GM19467 (cell line): ENCODE data around the gene HGF.

Experiments
- ATAC-seq: cut with Tn5 transposase; IDR thresholded peaks from one replicate; pipeline ENCODE4 v1.9.1; 2021; ENCODE audit warnings: mild to moderate bottlenecking, moderate library complexity; ENCODE audit not compliant: unreplicated experiment

Gene HGF

DNA sequence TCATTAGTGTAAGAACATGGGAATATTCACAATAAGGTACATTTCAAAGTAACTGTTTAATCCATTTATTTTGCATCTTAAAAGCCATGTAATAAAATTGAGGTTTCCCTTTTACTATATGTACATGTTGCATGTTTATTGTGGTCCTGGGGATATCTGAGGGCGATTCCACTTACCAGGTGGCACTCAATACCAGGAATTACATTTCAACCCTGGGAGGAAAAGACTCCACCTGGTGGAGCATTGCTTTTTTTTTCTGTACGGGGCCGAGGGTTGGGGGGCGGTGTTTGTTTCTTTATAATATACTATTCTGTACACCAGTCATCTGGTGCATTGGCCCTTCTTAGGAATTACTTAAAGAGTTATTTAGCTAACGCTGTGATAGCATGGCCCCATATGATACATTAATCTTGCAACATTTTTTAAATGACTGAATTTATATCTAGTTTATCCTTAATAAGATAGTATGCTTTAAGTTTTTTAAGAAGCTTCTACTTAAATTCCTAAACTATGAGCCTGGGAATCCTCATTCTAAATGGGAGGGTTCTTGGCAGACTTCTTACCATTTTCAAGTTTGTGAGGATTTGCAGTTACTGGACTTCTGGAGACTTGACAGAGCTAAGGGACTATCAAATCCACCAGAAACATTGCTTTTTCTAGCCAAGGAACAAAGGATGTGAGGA is 7.2 kb upstream of the HGF start:
- no peak for ATAC-seq

DNA sequence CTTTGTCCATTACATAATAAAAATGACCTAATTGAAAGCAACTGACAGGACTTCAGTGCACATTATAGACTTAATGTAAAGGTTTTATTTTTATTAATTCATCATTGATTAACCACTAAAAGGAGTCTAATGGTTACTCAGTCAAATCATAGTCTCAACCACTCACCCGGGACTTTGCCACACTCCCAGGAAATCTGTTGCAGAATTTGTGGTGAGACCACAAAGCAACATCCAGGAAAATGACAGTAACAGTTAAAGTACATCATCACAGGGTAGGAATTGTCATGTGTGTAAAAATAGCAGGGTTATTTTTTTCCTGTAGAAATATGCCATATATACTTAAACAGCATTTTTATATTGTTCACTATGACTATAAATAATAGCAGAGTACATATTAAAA is 6.3 kb upstream of the HGF start:
- no peak for ATAC-seq

DNA sequence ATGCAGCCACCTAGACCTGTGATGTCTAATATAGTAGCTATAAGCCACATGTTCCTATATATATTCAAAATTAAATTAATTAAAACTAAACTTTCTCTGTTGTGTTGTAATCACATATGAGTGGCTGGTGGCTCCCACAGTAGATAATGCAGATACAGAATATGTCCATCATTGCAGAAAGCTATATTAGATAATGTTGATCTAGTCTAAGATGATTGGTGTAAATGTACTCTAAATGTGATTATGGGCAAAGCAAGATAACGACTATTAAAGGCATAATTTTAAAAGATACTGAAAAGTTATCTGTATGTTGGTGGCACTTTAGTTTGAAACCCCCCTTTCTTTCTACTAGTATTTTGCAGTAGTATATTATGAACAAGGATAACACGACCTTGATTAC is 5.7 kb upstream of the HGF start:
- ATAC-seq, result no peak

DNA sequence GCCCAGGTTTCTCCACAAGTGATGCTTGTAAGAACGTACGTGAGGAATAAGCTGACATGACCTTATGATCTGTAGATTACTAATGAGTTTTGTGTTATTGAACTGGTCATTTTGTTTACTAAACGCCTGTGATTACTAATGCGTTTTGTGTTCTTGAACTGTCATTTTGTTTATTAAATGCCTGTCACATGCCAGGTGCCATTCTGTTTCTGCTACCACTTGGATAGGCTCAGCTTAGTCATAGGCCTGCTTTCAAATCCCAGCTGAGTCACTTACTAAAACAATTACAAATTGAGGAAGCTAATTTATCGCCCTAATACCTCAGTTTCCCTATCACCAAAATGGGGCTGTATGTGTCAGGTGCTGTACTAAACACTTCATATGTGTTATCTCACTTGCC is 4.7 kb upstream of the HGF start:
- ATAC-seq, result no peak

DNA sequence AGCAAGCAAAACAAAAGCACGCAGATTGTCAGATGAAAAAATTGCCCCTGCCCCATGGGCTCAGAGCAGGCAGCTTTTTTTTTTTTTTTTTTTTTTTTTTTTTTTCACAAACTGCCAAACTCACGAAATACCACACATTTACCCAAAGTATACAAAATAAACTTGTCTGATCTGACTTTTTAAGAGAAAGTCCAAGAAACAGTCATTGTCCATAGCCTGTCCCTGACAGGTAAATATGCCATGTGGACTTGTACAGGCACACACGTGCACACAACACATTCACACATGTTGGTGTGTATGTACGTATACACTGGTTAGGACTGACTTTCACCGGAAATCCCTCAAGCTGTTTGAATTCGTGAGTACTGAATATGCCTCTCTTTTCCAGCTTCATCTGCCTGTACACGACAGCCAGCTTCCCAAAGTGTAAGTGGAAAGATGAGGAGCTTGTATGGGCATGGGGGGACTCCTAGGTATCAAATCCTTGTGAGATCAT is 929 bp upstream of the HGF start:
- ATAC-seq, result no peak

DNA sequence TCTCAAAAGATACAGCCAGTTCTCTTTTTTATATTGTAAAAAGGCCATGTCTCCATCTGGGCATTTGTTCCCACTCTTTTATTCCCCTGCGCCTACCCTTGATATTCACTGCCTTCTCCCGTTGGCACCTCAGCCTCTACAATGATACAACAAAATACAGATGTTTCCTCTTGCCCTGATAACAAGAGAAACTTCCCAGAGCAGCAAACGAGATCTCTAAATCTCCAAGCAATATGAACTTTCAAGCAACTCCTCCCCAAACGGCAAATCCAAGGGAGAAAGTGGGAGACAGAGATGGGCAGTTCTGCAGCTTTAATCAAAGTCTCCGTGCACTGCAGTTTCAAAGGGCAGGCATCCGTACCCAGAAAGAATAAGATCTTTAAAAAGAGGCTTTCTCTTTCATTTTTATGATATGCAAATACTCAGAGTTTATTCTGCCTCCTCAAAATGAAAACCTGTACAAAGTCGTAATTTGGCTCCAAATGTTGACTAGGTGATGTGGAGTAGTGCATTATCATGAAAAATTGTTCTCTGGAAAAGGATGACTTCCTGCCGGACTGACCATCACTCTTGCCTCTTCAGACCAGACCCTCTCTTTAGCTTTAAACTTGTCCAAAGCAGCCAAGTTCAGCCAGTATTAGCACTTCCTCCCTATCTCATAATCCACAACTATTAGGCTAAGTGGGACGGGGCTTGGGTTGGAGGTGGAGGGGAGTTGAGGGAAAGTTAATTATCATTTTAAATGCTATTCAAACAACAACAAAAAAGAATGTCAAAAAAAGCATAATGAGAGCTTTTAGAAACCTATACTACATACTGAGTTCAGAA is 682 bp downstream of the HGF start:
- no peak for ATAC-seq

DNA sequence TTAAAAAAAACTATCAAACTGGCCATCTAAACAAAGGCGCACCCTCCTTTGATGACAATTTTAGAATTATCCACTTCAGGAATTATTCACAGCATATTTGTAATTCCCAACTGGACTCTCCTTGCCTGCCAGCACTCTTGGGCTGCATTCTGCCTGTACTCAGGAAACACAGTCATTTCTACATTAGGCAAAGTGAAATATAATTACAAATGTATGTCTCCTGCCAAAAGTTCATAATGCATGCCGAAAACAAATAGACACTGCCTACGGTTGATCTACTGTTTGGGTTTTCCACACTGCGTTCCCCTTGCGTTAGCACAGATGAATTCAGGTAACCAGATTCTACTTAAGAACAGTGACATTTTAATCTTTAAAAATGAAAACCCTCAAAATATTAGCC is 1.9 kb downstream of the HGF start:
- ATAC-seq, result no peak

DNA sequence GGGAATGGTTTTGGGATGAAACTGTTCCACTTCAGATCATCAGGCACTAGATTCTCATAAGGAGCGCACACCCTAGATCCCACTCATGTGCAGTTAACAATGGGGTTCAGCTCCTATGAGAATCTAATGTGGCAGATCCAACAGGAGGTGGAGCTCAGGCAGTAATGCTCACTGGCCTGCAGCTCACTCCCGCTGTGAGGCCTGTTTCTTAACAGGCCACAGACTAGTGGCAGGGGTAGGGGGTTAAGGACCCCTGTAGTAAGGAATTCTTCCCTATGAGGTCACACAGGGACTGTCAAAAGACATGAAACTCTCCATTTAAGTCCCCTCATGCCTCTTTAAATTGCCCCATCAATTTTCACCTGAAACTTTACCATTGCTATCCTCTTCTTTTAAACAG is 8.0 kb downstream of the HGF start:
- no peak for ATAC-seq

DNA sequence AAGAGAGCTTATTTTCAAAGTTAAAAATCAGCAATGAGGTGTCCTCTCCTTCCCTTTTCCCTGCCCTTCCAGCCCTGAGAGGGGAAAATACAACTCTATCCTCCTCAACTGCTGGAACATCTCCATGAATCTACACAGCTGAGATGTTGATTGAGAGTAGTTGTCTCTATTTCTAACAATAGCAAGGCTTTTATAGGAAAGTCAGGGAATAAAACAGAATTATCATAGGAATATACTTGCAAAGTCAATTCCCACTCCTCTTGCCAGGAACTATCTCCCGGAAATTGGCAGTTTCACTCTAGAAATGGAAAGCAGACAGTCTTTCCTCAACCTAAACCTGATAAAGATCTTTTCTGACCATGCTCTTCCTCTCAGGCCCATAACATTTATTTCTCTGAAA is 8.8 kb downstream of the HGF start:
- ATAC-seq, result no peak

DNA sequence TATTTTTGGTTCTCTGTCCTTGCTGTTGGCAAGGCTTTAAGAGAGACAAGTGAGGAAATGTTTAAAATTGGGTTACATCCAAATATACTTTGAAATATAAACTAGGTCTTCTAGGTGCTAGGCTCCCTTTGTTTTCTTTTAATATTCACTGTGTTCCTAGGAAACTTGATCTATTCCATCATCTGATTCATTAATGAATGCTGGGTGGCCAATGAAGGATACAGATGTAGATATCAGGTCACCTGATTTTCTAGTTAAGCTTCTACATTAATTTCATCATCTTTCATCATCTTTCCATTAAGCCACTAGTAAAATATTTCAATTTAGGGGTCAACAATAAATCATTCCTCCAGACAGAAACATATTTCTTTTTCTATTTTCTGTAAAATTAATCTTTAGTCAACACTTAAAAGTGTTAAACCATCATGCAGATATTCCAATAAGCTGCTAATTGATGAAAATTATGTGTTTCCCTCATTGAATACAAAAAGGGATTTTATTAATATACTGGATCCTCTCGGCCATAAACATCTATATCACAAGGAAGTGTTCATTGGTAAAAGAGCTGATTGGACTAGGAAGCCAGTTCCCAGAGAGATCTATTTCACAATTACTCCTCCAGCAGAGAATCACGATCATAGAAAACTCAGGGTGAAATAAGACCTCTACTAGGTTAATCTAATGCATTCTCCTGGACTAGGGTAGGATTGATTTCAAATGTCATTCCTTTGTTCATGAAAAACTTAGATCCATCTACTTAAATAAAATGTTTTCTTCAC is 14.7 kb downstream of the HGF start:
- no peak for ATAC-seq

DNA sequence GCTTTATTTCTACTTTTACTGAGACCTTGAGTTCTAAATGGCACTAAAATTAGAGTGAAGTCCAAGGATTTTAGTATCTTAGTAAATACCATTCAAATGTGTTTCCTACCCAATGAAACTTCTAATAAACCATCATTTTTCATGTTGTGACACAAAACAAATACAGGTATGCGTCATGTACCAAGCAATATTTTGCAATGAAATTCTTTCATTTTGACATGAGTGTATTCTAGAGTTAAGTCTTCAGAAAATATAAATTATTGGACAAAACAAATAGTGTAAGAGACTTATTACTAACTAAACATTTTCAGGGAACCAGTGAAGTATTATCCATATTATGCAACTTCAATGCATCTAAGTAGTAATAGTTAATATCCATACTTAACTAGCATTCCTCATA is 16.5 kb downstream of the HGF start:
- ATAC-seq, result no peak

DNA sequence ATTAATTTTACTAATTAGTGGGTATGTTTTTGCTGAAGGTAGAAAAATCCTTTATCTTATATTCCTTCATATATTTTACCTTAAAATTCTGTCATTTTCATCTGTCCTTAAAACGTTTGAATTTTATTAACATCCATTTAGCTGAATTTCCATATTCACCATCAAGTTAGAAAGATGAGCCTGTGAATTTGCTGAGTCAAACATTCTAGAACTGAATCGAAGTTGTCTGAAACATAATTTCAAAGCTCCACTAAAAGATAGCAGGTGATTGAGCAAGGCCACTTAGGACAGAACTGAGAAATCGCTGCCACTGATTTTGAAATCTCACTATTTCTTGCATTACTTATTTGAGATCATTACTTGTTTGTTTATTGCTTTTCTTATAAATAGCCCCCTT is 17.5 kb downstream of the HGF start:
- no peak for ATAC-seq

DNA sequence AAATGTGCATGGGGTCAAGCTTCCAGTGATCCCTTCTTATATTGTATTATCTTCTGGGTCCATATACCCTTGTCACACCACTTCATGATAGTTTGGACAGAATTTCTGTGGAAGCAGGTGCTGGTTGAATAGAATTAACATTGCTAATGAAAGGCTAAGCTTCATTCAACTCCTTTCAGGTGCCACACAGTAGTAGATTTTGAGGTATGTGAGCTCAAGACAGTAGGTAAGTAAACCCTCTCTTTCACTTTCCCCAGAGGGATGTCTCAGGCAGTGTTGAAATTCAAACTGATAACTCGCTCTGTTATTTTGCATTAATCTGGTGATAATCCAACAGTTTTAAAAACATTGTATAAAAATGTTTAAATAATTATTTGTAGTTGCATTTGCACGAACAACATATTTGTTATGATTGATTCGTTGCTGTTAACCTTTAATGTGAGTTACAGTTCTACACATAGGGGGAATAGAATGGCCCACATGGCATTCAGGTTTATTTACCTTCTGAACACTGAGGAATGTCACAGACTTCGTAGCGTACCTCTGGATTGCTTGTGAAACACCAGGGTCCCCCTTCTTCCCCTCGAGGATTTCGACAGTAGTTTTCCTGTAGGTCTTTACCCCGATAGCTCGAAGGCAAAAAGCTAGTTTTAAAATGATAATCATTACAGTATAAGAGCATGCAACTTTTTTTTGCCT is 18.1 kb downstream of the HGF start:
- ATAC-seq, result no peak

DNA sequence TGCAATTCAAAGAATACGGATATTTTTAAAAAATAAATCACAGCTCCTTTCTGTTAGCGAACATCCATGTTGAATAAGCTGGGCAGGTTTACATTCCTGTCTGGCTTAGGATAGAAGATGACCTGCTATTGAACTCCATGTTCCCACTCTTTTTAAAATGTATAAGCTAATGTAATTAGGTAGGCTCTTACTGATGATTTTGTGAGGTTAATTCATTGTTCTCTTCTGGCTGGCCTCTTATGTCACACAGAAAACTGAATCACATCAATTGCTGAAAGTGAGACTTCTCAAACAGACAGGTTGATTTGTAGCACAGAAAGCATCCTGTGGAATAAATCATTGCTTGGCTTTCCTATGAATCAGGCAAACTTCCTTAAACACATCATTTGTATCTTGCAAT is 24.2 kb downstream of the HGF start:
- ATAC-seq, result no peak

DNA sequence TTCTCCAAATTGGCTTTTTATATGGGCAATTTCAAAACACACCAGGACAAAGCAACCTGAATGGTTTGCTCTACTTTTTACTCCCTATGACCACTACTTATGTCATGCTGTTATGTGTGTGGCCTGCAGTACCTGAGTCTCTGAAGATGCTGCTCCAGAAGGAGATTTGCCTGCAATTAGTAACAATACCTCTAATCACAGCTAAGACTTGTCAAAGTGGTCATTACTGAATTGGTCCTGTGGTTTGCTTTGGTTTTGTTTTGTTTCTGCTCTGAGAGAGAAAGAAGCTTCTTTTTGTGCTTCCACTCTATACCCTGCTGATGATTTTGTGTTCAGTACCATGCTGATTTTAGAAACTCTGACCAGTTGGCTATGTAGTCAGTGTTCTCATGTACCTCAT is 25.5 kb downstream of the HGF start:
- ATAC-seq, result no peak

DNA sequence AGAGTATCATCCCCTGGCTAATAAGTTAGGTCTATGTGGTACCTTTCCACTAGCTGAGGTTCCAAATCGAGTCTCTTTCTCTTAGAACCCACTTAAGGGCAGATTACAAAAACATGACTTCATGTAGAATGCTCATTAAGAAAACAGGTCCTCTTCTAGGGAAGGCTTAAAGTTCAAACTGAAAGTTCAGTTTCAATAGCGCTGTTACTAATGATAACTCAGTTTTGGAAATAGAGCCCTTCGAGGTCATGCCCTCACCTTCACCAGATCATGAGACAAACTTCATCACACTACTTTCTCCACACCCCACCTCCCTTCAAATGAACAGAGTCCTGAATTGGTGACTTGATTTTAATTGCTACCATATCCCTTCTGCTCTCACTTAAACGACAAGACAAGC is 26.2 kb downstream of the HGF start:
- no peak for ATAC-seq

DNA sequence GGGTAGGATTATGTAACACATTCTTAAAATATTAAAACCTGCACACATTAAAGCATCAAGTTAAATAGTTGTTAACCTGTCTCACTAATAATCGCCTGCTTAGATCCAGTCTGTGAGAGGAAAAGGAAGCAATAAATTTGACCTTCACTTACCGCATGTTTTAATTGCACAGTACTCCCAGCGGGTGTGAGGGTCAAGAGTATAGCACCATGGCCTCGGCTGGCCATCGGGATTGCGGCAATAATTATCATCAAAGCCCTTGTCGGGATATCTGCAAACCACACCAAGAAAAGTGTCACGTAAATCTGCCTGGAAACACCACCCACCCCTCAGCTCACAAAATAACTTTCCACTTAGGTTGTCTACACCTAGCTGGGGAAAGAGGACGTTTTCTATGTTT is 26.6 kb downstream of the HGF start:
- no peak for ATAC-seq

DNA sequence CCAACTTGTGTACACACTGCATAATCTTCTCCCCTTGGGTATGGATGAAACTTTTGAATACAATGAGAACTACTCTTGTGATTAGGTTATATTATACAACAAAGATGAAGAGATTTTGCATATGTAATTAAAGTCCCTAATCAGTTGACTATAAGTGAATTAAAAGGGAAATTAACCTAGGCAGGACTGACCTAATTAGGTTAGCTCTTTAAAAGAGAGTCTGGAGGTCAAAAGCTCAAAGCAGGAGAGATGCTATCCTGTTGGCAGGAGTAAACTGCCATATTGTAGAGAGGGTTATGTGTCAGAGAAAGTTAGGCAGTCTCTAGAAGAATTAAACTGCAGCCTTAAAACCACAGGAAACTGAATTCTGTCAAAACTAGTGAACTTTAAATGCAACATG is 29.4 kb downstream of the HGF start:
- no peak for ATAC-seq

DNA sequence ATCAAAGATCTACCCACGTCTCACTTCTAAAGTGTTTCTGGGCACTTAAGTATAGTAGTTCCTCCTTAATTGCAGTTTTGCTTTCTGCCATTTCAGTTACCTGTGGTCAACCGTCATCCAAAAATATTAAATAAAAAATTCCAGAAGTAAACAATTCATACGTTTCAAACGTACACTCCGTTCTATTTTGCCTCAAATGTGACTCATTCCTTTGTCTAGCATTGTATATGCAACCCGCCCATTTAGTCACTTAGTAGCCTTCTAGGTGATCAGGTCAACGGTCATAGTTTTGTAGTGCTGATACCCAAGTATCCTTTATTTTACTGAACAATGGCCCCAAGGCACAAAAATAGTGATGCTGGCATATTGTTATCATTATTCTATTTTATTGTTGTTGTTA is 33.8 kb downstream of the HGF start:
- no peak for ATAC-seq

DNA sequence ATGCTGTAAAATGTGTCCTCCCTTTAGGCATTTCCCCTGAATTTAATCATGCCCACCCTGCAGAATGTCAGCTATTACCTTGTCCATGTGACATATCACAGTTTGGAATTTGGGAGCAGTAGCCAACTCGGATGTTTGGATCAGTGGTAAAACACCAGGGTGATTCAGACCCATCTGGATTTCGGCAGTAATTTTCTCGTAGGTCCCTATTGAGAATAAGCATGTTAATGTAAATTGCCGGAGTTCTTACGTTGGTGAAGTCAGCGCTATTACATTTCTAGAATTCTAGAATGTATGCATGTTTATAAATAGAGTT is 44.1 kb downstream of the HGF start:
- ATAC-seq, result no peak
